CD14-positive monocyte (primary cell): Measurements from ENCODE around the gene UNC119B. TPM values are rescaled to one million over a fixed set of nuclear protein-coding genes. Genes with fewer than 3 reads are reported as not detected.

Experiments
- DNase-seq, 3 donors: peaks; one replicate each; pipeline ENCODE4 v3.0.0-alpha.2; 2011 to 2022
- H2AFZ ChIP-seq: 2 replicates; pipeline ENCODE4 v1.6.0; 2012; ENCODE audit warnings: mild to moderate bottlenecking, low read depth, low read length, inconsistent platforms; ENCODE audit not compliant: insufficient read depth, poor library complexity, severe bottlenecking
- H3K27ac ChIP-seq, 2 donors: 1 replicate in 1 of 2; 2 replicates in 1 of 2; pipeline ENCODE4 v1.5.1; 2012 to 2013; ENCODE audit warnings: low read length in 2 of 2, control low read depth in 1 of 2, inconsistent platforms in 1 of 2, low read depth in 1 of 2, mild to moderate bottlenecking in 1 of 2
- H3K27me3 ChIP-seq, 2 donors: one replicate each; pipeline versions ENCODE4 v1.6.0 to v1.6.1; 2011 to 2013; ENCODE audit warnings: low read length in 2 of 2; ENCODE audit not compliant: control insufficient read depth in 2 of 2, insufficient read depth in 2 of 2
- H3K36me3 ChIP-seq, 2 donors: replicated peaks in 1 of 2; 1 replicate in 1 of 2; 2 replicates in 1 of 2; pipeline versions ENCODE4 v1.5.1 to v1.6.1; 2012 to 2013; ENCODE audit warnings: low read length in 2 of 2, control low read depth in 1 of 2, inconsistent platforms in 1 of 2, mild to moderate bottlenecking in 1 of 2; ENCODE audit not compliant: insufficient read depth in 2 of 2, control insufficient read depth in 1 of 2
- H3K4me1 ChIP-seq, 2 donors: 1 replicate in 1 of 2; 2 replicates in 1 of 2; pipeline versions ENCODE4 v1.5.1 to v1.6.1; 2012 to 2013; ENCODE audit warnings: low read length in 2 of 2, control low read depth in 1 of 2, inconsistent platforms in 1 of 2, mild to moderate bottlenecking in 1 of 2, moderate library complexity in 1 of 2; ENCODE audit not compliant: insufficient read depth in 2 of 2, control insufficient read depth in 1 of 2
- H3K4me2 ChIP-seq: replicated peaks from 2 replicates; pipeline ENCODE3; 2012; ENCODE audit warnings: low read length, moderate library complexity, mild to moderate bottlenecking; ENCODE audit not compliant: poor library complexity, severe bottlenecking; ENCODE audit errors: extremely low read depth
- H3K4me3 ChIP-seq, 3 experiments: fragments of 200-600 bp in 1 of 3; sonication (generic) in 1 of 3; replicated peaks in 1 of 3; 1 replicate in 2 of 3; 2 replicates in 1 of 3; pipeline ENCODE4 v1.5.1; 2011 to 2013; ENCODE audit warnings: low read length in 3 of 3, mild to moderate bottlenecking in 3 of 3, control low read depth in 2 of 3, low read depth in 2 of 3, inconsistent platforms in 1 of 3, moderate library complexity in 1 of 3
- H3K79me2 ChIP-seq: 2 replicates; pipeline ENCODE4 v1.6.0; 2012; ENCODE audit warnings: mild to moderate bottlenecking, control low read depth, inconsistent platforms, low read length, moderate library complexity; ENCODE audit not compliant: insufficient read depth
- H3K9ac ChIP-seq: 2 replicates; pipeline ENCODE4 v1.6.0; 2017; ENCODE audit warnings: low read length, mild to moderate bottlenecking; ENCODE audit not compliant: insufficient read depth, poor library complexity, severe bottlenecking
- H3K9me3 ChIP-seq, 2 donors: replicated peaks in 1 of 2; 1 replicate in 1 of 2; 2 replicates in 1 of 2; pipeline versions ENCODE4 v1.5.1 to v1.6.1; 2012 to 2013; ENCODE audit warnings: low read length in 2 of 2, control low read depth in 1 of 2; ENCODE audit not compliant: control insufficient read depth in 1 of 2, insufficient read depth in 1 of 2
- H4K20me1 ChIP-seq: 2 replicates; pipeline ENCODE4 v1.6.0; 2012; ENCODE audit warnings: mild to moderate bottlenecking, low read length, control low read depth, moderate library complexity; ENCODE audit not compliant: insufficient read depth
- H3K27ac Mint-ChIP-seq, 7 donors: one replicate each; pipeline ENCODE4 v1.8.0; 2020; ENCODE audit warnings: mild to moderate bottlenecking in 7 of 7, mixed read lengths in 7 of 7, moderate library complexity in 6 of 7, inconsistent platforms in 2 of 7
- H3K27me3 Mint-ChIP-seq, 3 donors: one replicate each; pipeline ENCODE4 v1.8.0; 2021 to 2022; ENCODE audit warnings: low read depth in 3 of 3, mild to moderate bottlenecking in 3 of 3, mixed read lengths in 3 of 3, moderate library complexity in 3 of 3, inconsistent platforms in 1 of 3
- H3K36me3 Mint-ChIP-seq, 2 donors: one replicate each; pipeline ENCODE4 v1.8.0; 2020; ENCODE audit warnings: mixed read lengths in 2 of 2, inconsistent platforms in 1 of 2, mild to moderate bottlenecking in 1 of 2
- H3K4me1 Mint-ChIP-seq: one replicate; pipeline ENCODE4 v1.8.0; 2020; ENCODE audit warnings: mild to moderate bottlenecking, mixed read lengths
- H3K4me3 Mint-ChIP-seq, 2 donors: one replicate each; pipeline ENCODE4 v1.8.0; 2020; ENCODE audit warnings: mild to moderate bottlenecking in 2 of 2, mixed read lengths in 2 of 2, moderate library complexity in 1 of 2
- H3K9me3 Mint-ChIP-seq, 7 donors: one replicate each; pipeline ENCODE4 v1.8.0; 2020 to 2022; ENCODE audit warnings: mixed read lengths in 7 of 7, mild to moderate bottlenecking in 6 of 7, moderate library complexity in 6 of 7, inconsistent platforms in 2 of 7
- CTCF ChIP-seq: fragments of 200-600 bp; IDR thresholded peaks from one replicate; pipeline ENCODE4 v1.8.0; 2022; ENCODE audit warnings: antibody characterized with exemption, mild to moderate bottlenecking
- WGBS: methylation state at CpG from one replicate; pipeline ENCODE4 v1.1.5; 2013; ENCODE audit warnings: missing lambda C conversion rate; ENCODE audit not compliant: insufficient coverage; 5-methylcytosine and 5-hydroxymethylcytosine counted together
- intact Hi-C, 2 donors: fragments of 100-400 bp; cut with micrococcal nuclease; formaldehyde crosslinking; loops; one replicate each; pipeline versions ENCODE4 v1.15.0 to v1.15.1; 2023
- polyA plus RNA-seq, 3 donors: library from polyadenylated mRNA; depleted of rRNA in 1 of 3; unstranded in 2 of 3; stranded (reverse) in 1 of 3; fragments of 300-500 nt in 2 of 3; fragments of >200 nt in 1 of 3; fragmentation: Illumina TruSeq in 2 of 3; gene quantifications; 1 replicate in 2 of 3; 2 replicates in 1 of 3; pipeline ENCODE4 v1.2.3, GENCODE V29; 2012 to 2021

Gene UNC119B
- polyA plus RNA-seq, 3 donors: 1.1 to 9.1 (median 2.1) TPM

- Mint-ChIP-seq H3K4me1 (peaks cover 22% of the 10 kb centered on the region), H3K36me3 (peaks cover 41 to 44% of the 10 kb centered on the region in 2 donors), H3K9me3 (no peaks in the 10 kb centered on the region), H3K27ac (no peak overlapping the region), H3K27me3 (no peaks in the 10 kb centered on the region), H3K4me3 (no peak overlapping the region)
- intact Hi-C loops: loop anchor here (2.0 to 5.0 kb wide), 3 partner anchors 35 to 132 kb away; partner anchors contain the start of gene POP5 (in 1 of the 2)
- no peak overlapping the region for H3K27ac ChIP-seq
- peaks cover 21 to 22% of the 10 kb centered on the region in 2 donors for H3K4me1 ChIP-seq
- no peak overlapping the region for H3K9ac ChIP-seq
- no peaks in the 10 kb centered on the region for H3K9me3 ChIP-seq
- WGBS: 100% methylated on average over 3 of the region's 6 CpGs
- no peak overlapping the region for H3K4me3 ChIP-seq
- H2AFZ ChIP-seq: no peak overlapping the region
- H4K20me1 ChIP-seq: peaks cover 10% of the 10 kb centered on the region
- H3K27me3 ChIP-seq: no peaks in the 10 kb centered on the region
- no peak for DNase-seq
- TF ChIP-seq CTCF: no peak
- peaks cover 37% of the 10 kb centered on the region for H3K79me2 ChIP-seq
- H3K4me2 ChIP-seq: no peak overlapping the region
- peaks cover 25 to 39% of the 10 kb centered on the region in 2 donors for H3K36me3 ChIP-seq
Measured at GRCh38 chr12:120712610-120713009, 2.4 kb downstream of the UNC119B start.

- Histone ChIP-seq H3K9ac (no peak overlapping the region), H3K9me3 (no peaks in the 10 kb centered on the region), H3K79me2 (peaks cover 42% of the 10 kb centered on the region), H2AFZ (no peak overlapping the region), H3K4me3 (no peak overlapping the region), H3K36me3 (peaks cover 36 to 53% of the 10 kb centered on the region in 2 donors), H4K20me1 (peaks cover 10% of the 10 kb centered on the region), H3K4me2 (no peak overlapping the region), H3K27ac (no peak overlapping the region), H3K4me1 (peaks cover 21 to 22% of the 10 kb centered on the region in 2 donors), H3K27me3 (no peaks in the 10 kb centered on the region)
- Mint-ChIP-seq H3K9me3 (no peaks in the 10 kb centered on the region), H3K4me1 (peaks cover 25% of the 10 kb centered on the region), H3K36me3 (peaks cover 49 to 55% of the 10 kb centered on the region in 2 donors), H3K27me3 (peaks cover 0 to 1% (median 0%) of the 10 kb centered on the region in 3 donors), H3K27ac (no peak overlapping the region), H3K4me3 (no peak overlapping the region)
- intact Hi-C loops: loop anchor here (1.0 to 5.0 kb wide), 6 partner anchors 37 to 133 kb away; partner anchors contain the start of gene POP5 (in 1 of the 2)
- WGBS: 50% methylated on average over 2 of the region's 4 CpGs
- DNase-seq: peak; percentile 74 to 88 (median 82)
- peak; percentile 94 for TF ChIP-seq CTCF
Measured at GRCh38 chr12:120713861-120714482, 3.7 kb downstream of the UNC119B start.
